HG02981 (cell line): Measurements from ENCODE around the gene KLHL3.

ENCODE experiments used
- ATAC-seq: cut with Tn5 transposase; IDR thresholded peaks from one replicate; pipeline ENCODE4 v1.9.1; 2021; ENCODE audit warnings: mild to moderate bottlenecking, moderate library complexity; ENCODE audit not compliant: unreplicated experiment

KLHL3 gene

GRCh38 chr5:137636099-137636498 lies 99.8 kb downstream of the KLHL3 start:
- ATAC-seq: no peak

- ATAC-seq: no peak
Observed at GRCh38 chr5:137635521-137635921, 100.4 kb downstream of the KLHL3 start.

GRCh38 chr5:137633896-137634295 lies 102.0 kb downstream of the KLHL3 start:
- ATAC-seq: no peak

- ATAC-seq: no peak
Observed at GRCh38 chr5:137632716-137633115, 103.2 kb downstream of the KLHL3 start.

- no peak for ATAC-seq
Observed at GRCh38 chr5:137631453-137631852, 104.4 kb downstream of the KLHL3 start.

- ATAC-seq: no peak
Observed at GRCh38 chr5:137630972-137631370, 104.9 kb downstream of the KLHL3 start.

- ATAC-seq: no peak
Observed at GRCh38 chr5:137630216-137630971, 105.5 kb downstream of the KLHL3 start.

GRCh38 chr5:137629646-137630045 lies 106.2 kb downstream of the KLHL3 start:
- no peak for ATAC-seq

- ATAC-seq: no peak
Observed at GRCh38 chr5:137627706-137628105, 108.2 kb downstream of the KLHL3 start.

GRCh38 chr5:137627293-137627692 lies 108.6 kb downstream of the KLHL3 start:
- ATAC-seq: no peak

- no peak for ATAC-seq
Observed at GRCh38 chr5:137624786-137625349, 111.0 kb downstream of the KLHL3 start.

GRCh38 chr5:137622850-137623249 lies 113.0 kb downstream of the KLHL3 start:
- ATAC-seq: no peak

- ATAC-seq: no peak
Observed at GRCh38 chr5:137621861-137622823, 113.7 kb downstream of the KLHL3 start.

GRCh38 chr5:137621306-137621705 lies 114.6 kb downstream of the KLHL3 start:
- no peak for ATAC-seq

- no peak for ATAC-seq
Observed at GRCh38 chr5:137619191-137619870, 116.6 kb downstream of the KLHL3 start.

GRCh38 chr5:137618476-137618875 lies 117.4 kb downstream of the KLHL3 start:
- ATAC-seq: no peak

GRCh38 chr5:137617528-137618205 lies 118.2 kb downstream of the KLHL3 start:
- no peak for ATAC-seq

GRCh38 chr5:137616046-137616445 lies 119.8 kb downstream of the KLHL3 start:
- no peak for ATAC-seq

GRCh38 chr5:137615171-137615775 lies 120.6 kb downstream of the KLHL3 start:
- no peak for ATAC-seq
